ENCODE results near the gene INPP5A.
"Not testable (repeated sequence)": the region's sequence is repeated elsewhere in the genome, so short reads cannot be mapped to it uniquely, and the experiment has no call there.

Gene INPP5A

DNA sequence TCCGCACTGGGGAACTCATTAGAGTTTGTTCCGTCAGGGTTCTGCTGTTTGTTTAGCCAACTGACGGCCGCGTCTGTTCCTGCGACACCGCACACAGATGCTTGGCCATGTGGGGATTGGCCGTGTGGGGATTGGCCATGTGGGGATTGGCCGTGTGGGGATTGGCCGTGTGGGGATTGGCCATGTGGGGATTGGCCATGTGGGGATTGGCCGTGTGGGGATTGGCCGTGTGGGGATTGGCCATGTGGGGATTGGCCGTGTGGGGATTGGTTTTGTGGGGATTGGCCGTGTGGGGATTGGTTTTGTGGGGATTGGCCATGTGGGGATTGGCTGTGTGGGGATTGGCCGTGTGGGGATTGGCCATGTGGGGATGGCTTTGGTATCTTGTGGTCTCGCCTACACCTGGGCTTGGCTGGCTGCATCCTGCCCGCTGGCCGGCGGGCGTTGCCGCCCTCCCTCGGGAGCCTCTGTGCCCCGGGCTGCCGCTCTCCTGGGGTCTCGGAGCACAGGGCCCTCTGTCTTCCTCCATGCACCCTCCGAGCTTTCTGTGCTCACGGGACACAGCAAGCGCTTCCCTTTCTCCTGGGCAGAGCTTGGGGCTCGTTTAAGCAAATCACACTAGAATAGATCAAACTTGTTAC lies 185.9 kb downstream of the INPP5A start:
- no peak for DNase-seq (ENCODE audit: low spot score)

DNA sequence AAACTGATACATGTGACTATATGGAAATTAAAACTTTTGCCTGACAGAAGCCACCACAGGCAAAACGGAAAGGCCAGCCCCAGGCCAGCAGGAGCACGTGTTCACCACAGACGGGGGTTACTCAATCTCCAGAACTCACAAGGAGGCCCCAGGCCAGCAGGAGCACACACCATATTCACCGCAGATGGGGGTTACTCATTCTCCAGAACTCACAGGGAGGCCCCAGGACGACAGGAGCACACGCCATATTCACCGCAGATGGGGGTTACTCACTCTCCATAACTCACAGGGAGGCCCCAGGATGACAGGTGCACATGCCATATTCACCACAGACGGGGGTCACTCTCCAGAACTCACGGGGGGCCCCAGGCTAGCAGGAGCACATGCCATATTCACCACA lies 186.9 kb downstream of the INPP5A start:
- no peak for DNase-seq (ENCODE audit: low spot score)

DNA sequence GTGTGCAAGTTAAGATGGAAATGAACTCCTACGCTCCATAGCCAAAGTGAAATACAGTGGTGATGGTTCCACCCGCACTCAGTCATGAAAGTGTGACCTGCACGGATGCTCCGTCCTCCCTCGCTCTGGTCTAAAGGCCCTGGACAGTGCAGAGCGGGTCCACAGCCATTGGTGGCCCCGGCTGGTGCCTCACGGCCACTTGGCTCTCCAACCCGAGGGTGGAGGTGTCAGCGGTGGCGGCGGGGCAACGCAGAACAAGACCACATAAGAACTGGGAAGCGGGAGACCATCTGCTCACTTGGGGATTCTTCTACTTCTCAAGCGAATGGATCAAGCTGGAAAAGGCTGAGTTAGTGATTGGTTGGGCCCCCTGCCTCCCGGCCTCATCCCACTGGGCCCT lies 187.6 kb downstream of the INPP5A start:
- no peak for DNase-seq (ENCODE audit: low spot score)

DNA sequence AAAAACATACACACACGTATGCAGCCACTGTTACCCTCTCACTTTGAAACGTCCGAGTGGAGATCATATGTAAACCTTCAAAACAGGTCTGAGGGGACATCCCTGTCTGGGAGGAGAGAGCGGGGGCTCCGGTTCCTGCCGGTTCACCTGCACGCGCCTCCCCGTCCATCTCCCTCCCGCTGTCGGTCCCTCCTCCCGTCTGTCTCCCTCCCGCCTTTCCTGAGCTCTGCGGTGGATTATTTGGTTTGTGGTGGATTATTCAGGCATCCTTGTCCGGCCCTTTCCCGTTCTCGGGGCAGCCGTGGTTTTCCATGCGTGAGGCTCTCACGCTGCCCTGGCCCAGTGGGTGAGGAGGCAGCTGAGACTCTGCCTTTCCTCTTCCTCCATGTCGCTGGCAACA lies 188.6 kb downstream of the INPP5A start:
- DNase-seq (ENCODE audit: low spot score), result no peak

DNA sequence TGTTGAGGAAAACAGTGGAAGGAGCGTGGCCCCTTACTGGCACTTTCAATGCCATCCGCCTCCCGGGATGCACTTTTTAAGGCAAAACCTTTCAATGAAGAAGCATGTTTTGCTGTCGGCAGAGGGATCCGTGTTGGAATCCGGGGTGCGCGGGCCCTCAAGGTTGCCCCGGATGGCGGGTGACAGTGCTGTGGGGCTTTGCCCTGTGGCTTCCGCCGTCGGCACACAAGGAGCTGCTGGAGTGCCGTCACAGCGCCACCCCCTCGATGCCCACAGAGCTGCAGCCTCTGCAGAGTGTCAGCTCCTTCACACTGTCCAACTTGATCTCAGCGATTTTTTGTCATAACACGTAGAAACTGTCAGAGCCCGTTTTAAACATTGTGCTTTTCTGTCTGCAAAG lies 189.4 kb downstream of the INPP5A start:
- no peak for DNase-seq (ENCODE audit: low spot score)

DNA sequence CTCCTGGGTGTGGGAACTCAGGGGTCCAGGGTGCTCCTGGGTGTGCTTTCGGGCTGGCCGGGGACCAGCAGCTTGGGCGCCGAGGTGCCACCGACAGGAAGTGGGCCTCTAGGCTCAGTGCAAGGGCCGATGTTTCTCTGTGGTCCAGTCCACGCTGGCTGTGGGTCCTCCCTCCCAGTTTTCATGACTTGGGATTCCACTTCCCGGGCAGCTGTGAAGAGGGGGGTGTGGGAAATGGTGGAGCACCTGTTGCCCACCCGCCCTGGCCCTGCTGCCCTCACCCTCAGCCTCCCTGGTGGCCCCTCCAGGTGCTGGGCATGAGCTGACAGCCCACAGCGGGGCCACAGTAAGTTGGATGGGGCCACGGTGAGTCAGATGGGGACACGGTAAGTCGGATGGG lies 189.8 kb downstream of the INPP5A start:
- no peak for DNase-seq (ENCODE audit: low spot score)

DNA sequence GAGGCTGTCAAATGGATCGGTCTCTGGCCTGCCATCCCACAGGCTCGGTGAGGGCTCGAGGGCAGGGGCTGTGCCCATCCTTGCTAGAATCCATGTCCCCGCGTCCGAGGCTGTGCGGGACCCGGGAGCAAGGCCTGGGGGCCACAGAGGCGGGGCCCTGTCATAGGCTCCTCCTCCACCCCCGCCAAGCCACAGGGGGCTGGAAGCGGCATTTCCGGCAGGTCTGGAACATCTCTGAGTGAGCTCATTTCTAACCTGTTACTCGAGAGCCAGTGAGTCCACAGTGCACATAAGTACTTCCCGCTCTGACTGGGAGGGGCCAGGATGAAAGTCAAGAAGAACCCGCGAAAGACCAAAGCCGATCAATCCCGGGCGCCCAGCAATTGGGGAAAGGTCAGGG lies 190.7 kb downstream of the INPP5A start:
- DNase-seq (ENCODE audit: low spot score), result no peak

DNA sequence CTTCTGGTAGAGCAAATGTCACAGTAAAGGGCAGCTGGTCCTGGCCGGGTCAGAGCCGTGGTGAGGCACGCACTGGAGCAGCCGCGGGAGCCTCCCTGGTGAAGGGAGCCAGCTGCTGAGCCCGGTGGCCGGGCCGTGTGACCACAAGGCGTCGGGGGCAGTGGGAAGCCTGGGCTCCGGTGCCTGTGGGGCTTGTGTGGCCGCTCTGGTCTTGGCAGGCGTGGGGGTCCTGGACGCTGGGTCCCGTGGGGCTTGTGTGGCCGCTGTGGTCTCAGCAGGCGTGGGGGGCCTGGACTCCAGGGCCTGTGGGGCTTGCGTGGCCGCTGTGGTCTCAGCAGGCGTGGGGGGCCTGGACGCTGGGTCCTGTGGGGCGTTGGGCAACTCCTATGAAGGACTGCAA lies 191.2 kb downstream of the INPP5A start:
- DNase-seq (ENCODE audit: low spot score), result no peak

DNA sequence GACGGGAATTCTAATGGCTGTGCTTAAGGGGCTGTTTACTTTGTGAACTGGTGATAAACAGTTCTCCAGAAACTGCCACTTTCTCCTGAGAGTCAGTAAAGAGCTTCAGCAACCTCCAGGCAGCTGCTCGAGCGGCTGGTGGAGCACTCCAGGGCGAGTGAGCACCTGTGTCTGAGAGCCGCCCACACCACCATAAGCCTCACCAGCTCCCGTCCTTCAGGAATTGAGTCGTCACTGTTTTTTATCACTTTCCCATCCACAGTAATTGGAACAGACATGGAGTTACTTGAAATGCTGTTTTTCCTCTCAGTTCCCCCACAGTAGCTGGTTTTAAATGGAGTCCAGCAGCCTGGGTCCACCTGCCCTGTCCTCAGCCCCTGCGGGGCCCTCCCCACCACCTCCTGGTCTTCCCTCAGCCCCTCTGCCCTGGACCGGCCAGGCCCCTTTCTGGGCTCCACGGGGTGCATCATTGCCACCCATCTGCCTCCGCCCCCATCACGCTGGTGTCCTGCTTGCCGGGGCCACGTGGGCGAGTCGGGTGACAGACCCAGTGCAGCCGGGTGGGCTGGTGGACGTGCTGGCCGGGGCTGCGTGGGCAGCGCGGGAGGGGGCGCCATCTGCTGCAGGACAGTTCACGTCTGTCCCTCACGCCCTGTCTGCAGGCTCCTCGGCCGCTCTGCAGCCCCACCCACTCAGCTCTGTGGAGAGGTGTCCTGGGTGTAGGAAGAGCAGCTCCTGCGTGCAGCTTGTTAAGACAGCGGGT lies 192.4 kb downstream of the INPP5A start:
- DNase-seq (ENCODE audit: low spot score), result no peak

DNA sequence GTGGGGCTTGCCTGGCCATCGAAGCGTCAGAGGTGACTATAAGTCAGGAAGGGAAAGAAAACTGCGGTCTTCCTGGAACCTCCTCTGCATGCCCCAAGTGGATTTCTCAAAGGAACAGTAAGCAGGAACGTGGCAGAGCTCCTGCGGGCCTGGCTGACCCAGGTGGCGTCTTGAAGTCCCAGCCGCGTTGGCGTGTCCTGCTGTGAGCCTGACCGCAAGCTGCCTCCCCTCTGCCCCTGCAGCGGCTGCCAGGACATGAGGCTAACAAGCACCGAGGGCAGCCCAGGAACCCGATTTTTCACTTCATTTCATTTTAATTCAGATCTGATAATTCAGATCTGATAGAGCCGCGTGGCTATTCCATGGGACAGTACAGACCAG lies 193.0 kb downstream of the INPP5A start:
- no peak for DNase-seq (ENCODE audit: low spot score)

DNA sequence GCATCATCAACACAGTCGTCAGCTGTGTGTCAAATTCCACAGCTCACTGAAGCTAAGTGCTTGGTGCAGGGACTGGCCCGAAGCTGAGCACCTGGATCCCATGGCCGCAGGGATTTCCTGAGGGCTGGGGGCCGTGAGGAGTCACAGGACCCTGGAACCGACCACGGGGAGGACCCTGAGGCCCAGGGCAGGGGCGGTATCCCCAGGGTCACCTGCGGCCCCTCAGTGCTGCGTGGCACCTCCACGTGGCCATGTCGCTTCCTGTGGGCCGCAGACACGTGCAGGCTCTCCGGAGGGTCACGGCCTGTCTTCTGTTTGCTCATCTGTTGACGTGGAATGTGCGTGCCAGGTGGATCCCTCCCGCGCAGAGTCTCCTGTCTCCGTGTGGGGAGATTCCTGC lies 194.9 kb downstream of the INPP5A start:
- no peak for DNase-seq (ENCODE audit: low spot score)

DNA sequence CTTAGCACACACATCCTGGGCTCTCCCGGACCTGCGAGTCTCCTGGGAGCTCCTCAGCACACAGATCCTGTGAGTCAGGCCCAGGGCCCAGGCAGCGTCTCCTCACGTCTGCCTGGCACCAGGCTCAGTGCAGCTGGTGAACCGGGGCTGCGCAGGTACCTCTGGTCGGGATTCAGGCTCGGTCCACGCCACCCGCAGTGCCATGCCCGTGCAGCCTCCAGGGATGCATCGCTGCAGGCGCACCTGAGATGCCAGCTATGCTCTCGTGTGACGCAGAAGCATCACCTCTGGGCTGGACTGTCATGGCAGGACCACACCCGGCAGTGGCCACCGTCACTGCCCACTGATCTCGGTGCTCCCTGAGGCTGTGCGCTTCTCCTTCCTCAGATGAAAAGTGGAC lies 196.3 kb downstream of the INPP5A start:
- DNase-seq (ENCODE audit: low spot score), result no peak

DNA sequence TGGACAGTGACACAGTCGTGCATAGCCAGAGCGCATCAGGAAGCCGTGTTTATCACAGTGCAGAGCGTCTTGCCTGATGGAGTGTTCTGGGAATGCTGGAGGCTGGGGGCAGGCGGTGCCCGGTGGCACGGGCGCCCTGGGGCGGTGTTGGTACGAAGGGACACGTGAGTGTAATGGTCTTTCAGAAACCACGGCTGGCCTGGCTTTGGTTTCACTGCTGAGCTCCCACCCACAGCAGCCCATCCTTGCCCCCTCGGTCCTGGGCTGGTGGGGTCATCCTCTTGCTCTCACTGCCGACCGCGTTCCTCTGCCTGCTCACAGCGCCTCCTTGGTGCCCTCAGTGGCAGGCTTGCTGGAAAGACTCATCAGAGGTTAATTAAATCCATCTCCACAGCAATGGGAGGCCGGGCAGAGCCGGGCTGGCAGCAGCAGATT lies 197.8 kb downstream of the INPP5A start:
- DNase-seq (ENCODE audit: low spot score), result no peak

DNA sequence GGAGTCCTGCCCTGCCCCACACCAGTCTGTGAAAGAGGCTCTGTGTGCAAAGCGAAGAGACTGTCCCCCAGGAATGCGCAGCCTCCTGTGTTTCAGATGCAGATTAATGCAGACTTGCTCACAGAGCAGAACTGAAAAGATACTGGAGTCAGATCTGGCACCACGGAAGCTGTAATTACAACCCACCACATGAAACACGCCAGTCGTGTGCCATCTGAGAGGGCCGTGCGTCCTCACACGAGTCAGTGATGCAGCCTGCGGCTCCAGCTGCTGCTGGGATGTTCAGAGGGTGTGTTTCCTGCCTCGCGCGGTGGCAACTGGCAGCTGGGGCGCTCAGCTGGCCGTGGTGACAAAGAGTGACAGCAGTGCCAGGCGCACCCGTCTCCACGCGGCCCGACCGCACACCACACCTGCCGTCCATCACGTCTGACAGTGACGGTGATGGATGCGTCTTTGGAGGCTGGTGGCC lies 198.4 kb downstream of the INPP5A start:
- DNase-seq (ENCODE audit: low spot score), result no peak

DNA sequence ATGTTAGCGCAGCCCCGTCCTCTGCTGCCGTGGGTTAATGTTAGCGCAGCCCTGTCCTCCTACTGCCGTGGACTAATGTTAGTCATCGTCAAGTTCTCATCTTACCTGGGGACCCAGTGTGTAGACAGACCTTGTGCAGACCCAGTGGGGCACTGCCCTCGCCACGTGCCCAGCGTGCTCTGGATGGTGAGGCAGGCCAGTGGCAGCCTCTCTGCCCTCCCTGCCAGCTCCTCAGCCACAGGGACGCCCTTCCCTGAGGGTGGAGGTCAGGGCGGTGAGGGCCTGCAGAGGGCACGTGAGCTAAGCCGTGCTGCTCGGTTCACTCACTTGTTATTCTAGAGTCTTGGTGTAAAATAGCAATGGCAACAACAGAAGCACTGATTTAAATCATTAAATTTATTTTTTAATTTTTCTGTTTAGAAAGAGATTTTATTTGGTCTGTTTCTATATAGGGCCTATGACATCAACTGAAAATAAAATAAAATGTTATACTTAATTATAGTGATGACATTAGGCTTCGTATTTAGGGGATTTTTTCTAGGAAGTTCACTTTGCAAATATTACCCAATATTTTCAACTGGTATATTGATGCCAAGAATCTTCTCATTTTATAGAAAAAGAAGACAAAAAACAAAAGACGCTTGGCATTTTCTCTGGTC lies 199.9 kb downstream of the INPP5A start:
- no peak for DNase-seq (ENCODE audit: low spot score)

DNA sequence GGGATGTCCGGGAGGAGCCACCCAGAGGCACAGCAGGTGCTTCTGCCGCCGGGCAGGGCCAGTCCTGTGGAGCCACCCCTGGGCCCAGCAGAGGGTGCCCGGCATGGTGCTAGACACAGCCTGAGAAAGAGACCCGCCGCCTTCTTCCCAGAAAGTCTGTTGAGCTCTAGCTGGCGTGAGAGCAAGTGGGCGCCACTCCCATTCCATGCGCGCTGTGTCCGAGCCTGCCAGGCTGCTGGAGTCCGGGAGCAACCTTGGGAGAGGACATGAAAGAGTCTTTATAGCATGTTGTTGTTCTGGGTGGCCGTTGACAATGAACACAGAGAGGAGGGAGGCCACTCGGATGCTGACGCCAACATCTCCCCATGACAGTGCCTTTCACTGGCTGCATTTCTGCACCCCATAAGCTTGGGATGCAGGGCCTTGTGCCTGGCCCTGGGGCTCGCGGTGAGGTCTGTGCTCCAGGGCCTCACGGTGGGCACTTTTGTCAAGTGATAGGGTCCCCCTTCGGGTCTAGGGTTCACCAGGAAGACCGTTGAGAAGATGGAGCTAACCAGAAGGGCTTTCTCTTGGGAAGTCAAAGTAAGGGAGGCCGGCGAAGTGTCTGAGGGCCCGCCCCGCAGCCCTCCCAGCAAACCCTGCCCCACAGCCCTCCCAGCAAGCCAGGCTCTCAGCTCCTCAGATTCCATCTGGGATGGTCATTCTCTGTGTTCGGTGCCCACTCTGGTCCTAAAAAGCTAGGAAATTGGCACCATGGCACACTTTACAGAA lies 201.1 kb downstream of the INPP5A start:
- no peak for DNase-seq (ENCODE audit: low spot score)

DNA sequence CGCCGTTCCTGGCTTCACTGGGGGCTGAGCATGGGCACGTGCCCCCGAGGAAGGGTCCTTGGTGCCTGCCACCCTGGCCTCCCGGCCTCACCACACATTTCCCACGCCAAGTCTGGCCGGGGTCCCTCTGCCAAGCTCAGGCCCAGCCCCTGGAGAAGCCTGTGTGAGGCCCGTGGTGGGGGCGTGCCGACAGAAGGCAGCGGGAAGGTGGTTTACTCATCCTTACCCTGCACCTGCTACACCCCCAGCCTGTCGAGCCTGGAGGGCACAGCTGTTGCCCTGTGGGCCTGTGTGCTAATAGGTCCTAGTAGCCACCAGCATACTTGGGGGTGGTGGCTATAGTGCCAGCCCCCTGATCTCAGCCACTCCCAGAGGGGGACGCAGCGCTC lies 201.6 kb downstream of the INPP5A start:
- no peak for DNase-seq (ENCODE audit: low spot score)

DNA sequence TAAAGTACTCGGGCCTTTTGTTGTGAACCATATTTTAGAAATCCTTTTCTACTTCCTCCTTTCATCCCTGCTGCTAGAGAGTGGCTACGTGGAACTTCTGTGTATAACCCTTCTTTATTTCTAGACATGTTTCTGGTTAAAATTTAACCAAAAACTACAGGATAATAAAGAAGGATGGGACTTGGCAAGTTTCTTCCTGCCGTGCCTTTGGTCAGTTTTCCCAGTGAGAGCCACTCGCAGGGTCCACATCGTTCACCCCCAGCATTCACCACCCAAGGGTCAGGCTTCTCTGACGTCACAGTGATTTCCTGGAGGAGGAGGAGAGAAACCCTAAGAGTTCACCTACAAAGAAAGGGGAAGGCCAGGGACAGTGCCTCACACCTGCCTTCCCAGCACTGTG lies 203.0 kb downstream of the INPP5A start:
- DNase-seq (ENCODE audit: low spot score), result no peak

DNA sequence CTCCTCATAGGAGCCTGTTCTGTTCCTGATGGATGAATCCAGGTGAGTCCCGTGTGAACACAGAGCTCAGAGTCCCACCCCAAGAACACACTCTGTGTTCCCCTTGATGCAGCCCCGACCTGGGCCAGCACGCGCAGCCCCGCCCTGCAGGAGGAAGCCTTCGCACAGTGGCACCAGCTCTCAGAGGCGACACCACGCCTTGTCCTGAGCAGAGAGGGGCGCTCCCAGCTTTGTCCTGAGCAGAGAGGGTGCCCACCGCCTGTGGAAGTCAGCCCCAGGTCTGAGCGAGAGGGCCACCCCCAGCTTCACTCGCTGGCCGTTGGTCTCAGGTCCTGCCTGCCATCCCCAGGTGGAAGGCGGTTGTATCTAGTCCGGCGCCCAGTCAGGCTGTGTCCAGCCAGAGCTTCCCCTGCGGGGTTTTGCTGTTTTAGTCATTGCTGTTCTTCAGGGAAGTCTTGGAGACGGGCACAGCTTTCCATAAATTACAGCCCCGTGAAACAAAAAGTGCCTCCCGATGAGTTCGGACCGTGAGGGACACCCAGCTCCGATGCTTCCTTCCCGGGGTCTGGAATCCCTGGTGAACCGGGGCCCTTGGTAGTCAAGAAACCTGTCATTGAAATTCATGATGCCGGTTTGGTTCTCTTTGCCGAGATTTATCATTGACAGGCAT lies 204.7 kb downstream of the INPP5A start:
- no peak for DNase-seq (ENCODE audit: low spot score)

DNA sequence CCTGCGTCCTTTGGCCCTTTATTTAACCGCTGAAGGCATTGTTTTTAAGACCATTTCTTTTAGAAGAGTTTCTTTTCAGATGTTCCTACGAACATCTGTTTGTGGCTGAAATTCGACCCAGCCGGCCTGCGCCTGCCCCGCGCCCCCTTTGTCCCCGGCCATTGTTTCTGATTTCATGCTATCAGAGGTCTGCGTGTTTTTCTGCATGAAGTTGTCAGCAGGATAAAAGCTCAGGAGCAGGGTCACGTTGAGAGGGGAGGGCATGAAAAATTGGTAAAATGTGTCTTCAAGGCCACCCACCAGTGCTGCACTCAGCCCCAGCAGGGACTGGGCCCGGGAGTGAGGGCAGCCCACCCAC lies 205.2 kb downstream of the INPP5A start:
- DNase-seq (ENCODE audit: low spot score), result no peak

DNA sequence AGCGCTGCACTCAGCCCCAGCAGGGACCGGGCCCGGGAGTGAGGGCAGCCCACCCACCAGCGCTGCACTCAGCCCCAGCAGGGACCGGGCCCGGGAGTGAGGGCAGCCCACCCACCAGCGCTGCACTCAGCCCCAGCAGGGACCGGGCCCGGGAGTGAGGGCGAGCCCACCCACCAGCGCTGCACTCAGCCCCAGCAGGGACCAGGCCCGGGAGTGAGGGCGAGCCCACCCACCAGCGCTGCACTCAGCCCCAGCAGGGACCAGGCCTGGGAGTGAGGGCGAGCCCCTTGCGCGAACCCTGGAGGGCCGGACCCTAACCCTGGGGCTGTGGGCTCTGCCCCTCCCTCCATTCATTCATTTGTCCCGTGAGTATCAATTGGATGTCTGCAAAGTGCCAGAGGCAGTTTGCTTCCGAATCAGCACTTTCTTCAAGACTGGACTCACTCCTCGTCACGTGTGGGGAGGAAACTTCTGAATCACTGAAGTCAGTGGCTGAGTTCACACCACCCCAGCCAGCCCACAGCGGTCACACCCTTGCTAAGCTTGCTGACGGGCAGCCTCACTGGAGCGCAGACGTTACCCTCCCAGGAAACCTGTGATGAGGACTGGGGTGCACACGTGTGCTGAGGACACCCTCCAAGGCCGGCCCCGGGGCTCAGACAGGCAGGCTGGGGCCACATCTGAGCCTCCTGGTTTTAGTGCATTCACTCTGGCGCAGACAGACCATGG lies 205.8 kb downstream of the INPP5A start:
- DNase-seq (ENCODE audit: low spot score), result not testable (repeated sequence)

All from COLO829 (cell line).